Naive thymus-derived CD4-positive, alpha-beta T cell (primary cell): Measurements from ENCODE around the gene CD300E. TPM values are rescaled to one million over a fixed set of nuclear protein-coding genes. Genes with fewer than 3 reads are reported as not detected.

Source experiments
- ATAC-seq: fragments of 150-1000 bp; cut with Tn5 transposase; 2 replicates; pipeline ENCODE4 v1.10.0; 2021; ENCODE audit warnings: mild to moderate bottlenecking, moderate library complexity
- CTCF ChIA-PET: fragments of 350-600 bp; sonication (Branson Sonifier 250); formaldehyde crosslinking; loops from one replicate; lab custom pipeline; 2021; ENCODE audit warnings: antibody characterized with exemption; lab: Charles Lee
- POLR2A ChIA-PET: fragments of 350-600 bp; sonication (Branson Sonifier 250); formaldehyde crosslinking; loops from one replicate; lab custom pipeline; 2021; ENCODE audit warnings: antibody characterized with exemption, inconsistent platforms; lab: Charles Lee
- DNase-seq, 9 donors: peaks; one replicate each; pipeline versions ENCODE4 v3.0.0 to v3.0.0-alpha.2; 2020 to 2022; ENCODE audit warnings: mixed read lengths in 1 of 9
- H3K27ac ChIP-seq: one replicate; pipeline ENCODE4 v1.7.0; 2013; ENCODE audit warnings: mild to moderate bottlenecking, low read depth, low read length, moderate library complexity
- H3K27me3 ChIP-seq, 2 donors: one replicate each; pipeline ENCODE4 v1.7.0; 2013; ENCODE audit warnings: low read length in 2 of 2, mild to moderate bottlenecking in 2 of 2, moderate library complexity in 2 of 2; ENCODE audit not compliant: control insufficient read depth in 2 of 2, insufficient read depth in 2 of 2
- H3K36me3 ChIP-seq, 3 experiments: 1 replicate in 2 of 3; 2 replicates in 1 of 3; pipeline ENCODE4 v1.7.0; 2013; ENCODE audit warnings: low read length in 3 of 3, mild to moderate bottlenecking in 3 of 3, moderate library complexity in 1 of 3; ENCODE audit not compliant: insufficient read depth in 3 of 3, control insufficient read depth in 2 of 3
- H3K4me1 ChIP-seq, 2 donors: one replicate each; pipeline ENCODE4 v1.7.0; 2013; ENCODE audit warnings: low read length in 2 of 2, mild to moderate bottlenecking in 2 of 2, moderate library complexity in 1 of 2; ENCODE audit not compliant: control insufficient read depth in 2 of 2, insufficient read depth in 2 of 2
- H3K4me3 ChIP-seq: 2 replicates; pipeline ENCODE4 v1.7.0; 2013; ENCODE audit warnings: mild to moderate bottlenecking, low read length
- H3K9me3 ChIP-seq, 3 experiments: 1 replicate in 2 of 3; 2 replicates in 1 of 3; pipeline ENCODE4 v1.7.0; 2013; ENCODE audit warnings: low read length in 3 of 3; ENCODE audit not compliant: control insufficient read depth in 2 of 3
- H3K27ac Mint-ChIP-seq, 9 donors: one replicate each; pipeline ENCODE4 v1.8.0; 2020 to 2022; ENCODE audit warnings: mixed read lengths in 9 of 9, mild to moderate bottlenecking in 8 of 9, moderate library complexity in 5 of 9, inconsistent platforms in 2 of 9
- H3K27me3 Mint-ChIP-seq, 5 donors: one replicate each; pipeline ENCODE4 v1.8.0; 2021 to 2022; ENCODE audit warnings: mixed read lengths in 5 of 5, mild to moderate bottlenecking in 1 of 5
- H3K36me3 Mint-ChIP-seq, 5 donors: one replicate each; pipeline ENCODE4 v1.8.0; 2020 to 2022; ENCODE audit warnings: mixed read lengths in 5 of 5, mild to moderate bottlenecking in 3 of 5, inconsistent platforms in 1 of 5
- H3K4me1 Mint-ChIP-seq, 7 donors: one replicate each; pipeline ENCODE4 v1.8.0; 2020 to 2022; ENCODE audit warnings: mixed read lengths in 7 of 7, mild to moderate bottlenecking in 3 of 7, inconsistent platforms in 1 of 7
- H3K4me3 Mint-ChIP-seq, 10 donors: one replicate each; pipeline ENCODE4 v1.8.0; 2020 to 2022; ENCODE audit warnings: mild to moderate bottlenecking in 10 of 10, mixed read lengths in 10 of 10, moderate library complexity in 6 of 10, inconsistent platforms in 2 of 10
- H3K9me3 Mint-ChIP-seq, 11 donors: one replicate each; pipeline ENCODE4 v1.8.0; 2020 to 2022; ENCODE audit warnings: mixed read lengths in 11 of 11, mild to moderate bottlenecking in 4 of 11, inconsistent platforms in 1 of 11, moderate library complexity in 1 of 11
- intact Hi-C, 2 donors: fragments of 100-400 bp; cut with micrococcal nuclease; formaldehyde crosslinking; loops; one replicate each; pipeline ENCODE4 v1.15.1; 2023
- polyA plus RNA-seq, 2 donors: library from polyadenylated mRNA; unstranded; fragments of 300-500 nt; fragmentation: Illumina TruSeq; gene quantifications; one replicate each; pipeline ENCODE4 v1.2.3, GENCODE V29; 2021
- total RNA-seq, 6 experiments: library from RNA in 5 of 6; stranded (reverse) in 5 of 6; gene quantifications; 1 replicate in 5 of 6; 2 replicates in 1 of 6; pipeline ENCODE4 v1.2.3 and lab custom pipeline; 2021 to 2026

Gene CD300E
- total and polyA plus RNA-seq, 7 experiments from 2014 or later, result 11.9 to 93.1 TPM; not detected in 5

DNA sequence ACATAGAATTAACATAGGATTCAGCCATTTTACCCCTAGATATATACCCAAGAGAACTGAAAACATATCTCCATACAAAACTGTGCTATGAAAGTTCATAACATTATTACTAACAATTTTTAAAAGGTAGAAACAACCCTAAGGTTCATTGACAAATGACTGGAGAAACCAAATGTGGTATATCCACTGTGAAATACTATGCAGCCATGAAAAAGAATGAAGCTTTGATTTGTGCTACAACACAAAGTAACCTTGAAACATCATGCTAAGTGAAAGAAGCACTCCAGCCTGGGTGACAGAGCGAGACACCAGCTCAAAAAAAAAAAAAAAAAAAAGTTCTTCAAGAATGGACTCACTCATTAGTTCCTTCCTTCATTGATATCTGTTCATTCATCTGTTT lies 32.0 kb downstream of the CD300E start:
- Histone ChIP-seq H3K27ac (no peak overlapping the region), H3K9me3 (no peaks in the 10 kb centered on the region), H3K27me3 (peaks cover 0 to 4% of the 10 kb centered on the region in 2 donors), H3K4me3 (no peak overlapping the region), H3K4me1 (peaks cover 0 to 14% of the 10 kb centered on the region in 2 donors), H3K36me3 (no peaks in the 10 kb centered on the region)
- Mint-ChIP-seq H3K4me1 (peaks cover 6 to 20% (median 18%) of the 10 kb centered on the region in 7 donors), H3K4me3 (peak overlapping the region in 2 of 10 donors; percentile 57 to 68), H3K27me3 (peaks cover 0 to 24% (median 5%) of the 10 kb centered on the region in 5 donors), H3K9me3 (peaks cover 0 to 2% (median 0%) of the 10 kb centered on the region in 11 donors), H3K36me3 (peaks cover 0 to 4% (median 0%) of the 10 kb centered on the region in 5 donors), H3K27ac (peak overlapping the region in 3 of 9 donors; percentile 57 to 77 (median 65))
- DNase-seq (no peak), ATAC-seq (no peak)
- CTCF ChIA-PET, result interaction anchor here (0.5 to 1.6 kb wide), 3 partner anchors 12 to 115 kb away, joined by 3 to 7 read pairs (median 3); no protein-coding TSS in a partner anchor
- intact Hi-C loops, result no loop called here
- POLR2A ChIA-PET, result interaction anchor here (1.0 kb wide), 1 partner anchor 25 kb away, joined by 3 read pairs; no protein-coding TSS in a partner anchor

- Mint-ChIP-seq H3K9me3 (peaks cover 0 to 15% (median 3%) of the 10 kb centered on the region in 11 donors), H3K27me3 (peaks cover 0 to 22% (median 3%) of the 10 kb centered on the region in 5 donors), H3K27ac (no peak overlapping the region), H3K4me1 (peaks cover 0 to 3% (median under 1%) of the 10 kb centered on the region in 7 donors), H3K4me3 (no peak overlapping the region), H3K36me3 (peaks cover 0 to 9% (median 3%) of the 10 kb centered on the region in 5 donors)
- intact Hi-C loops, result no loop called here
- H3K9me3 ChIP-seq, result no peaks in the 10 kb centered on the region
- no peak overlapping the region for H3K27ac ChIP-seq
- H3K4me1 ChIP-seq, result no peaks in the 10 kb centered on the region
- H3K36me3 ChIP-seq, result no peaks in the 10 kb centered on the region
- no peak overlapping the region for H3K4me3 ChIP-seq
- no peak for ATAC-seq
- ChIA-PET CTCF (no interaction called here), POLR2A (no interaction called here)
- no peaks in the 10 kb centered on the region for H3K27me3 ChIP-seq
- DNase-seq, result no peak
Observed at GRCh38 chr17:74585711-74586110, 37.8 kb downstream of the CD300E start.

GRCh38 chr17:74584292-74585060 lies 39.1 kb downstream of the CD300E start:
- CTCF ChIA-PET, result no interaction called here
- Mint-ChIP-seq H3K9me3 (peaks cover 0 to 15% (median 3%) of the 10 kb centered on the region in 11 donors), H3K4me1 (peaks cover 7 to 16% (median 10%) of the 10 kb centered on the region in 7 donors), H3K27ac (no peak overlapping the region), H3K4me3 (no peak overlapping the region), H3K36me3 (peaks cover 0 to 9% (median 3%) of the 10 kb centered on the region in 5 donors), H3K27me3 (peaks cover 0 to 22% (median 0%) of the 10 kb centered on the region in 5 donors)
- no peak overlapping the region for H3K27ac ChIP-seq
- no peaks in the 10 kb centered on the region for H3K36me3 ChIP-seq
- no peak for DNase-seq
- POLR2A ChIA-PET, result no interaction called here
- intact Hi-C loops, result no loop called here
- ATAC-seq, result no peak
- H3K9me3 ChIP-seq, result no peaks in the 10 kb centered on the region
- H3K4me1 ChIP-seq, result peaks cover 0 to 4% of the 10 kb centered on the region in 2 donors
- H3K27me3 ChIP-seq, result no peaks in the 10 kb centered on the region
- no peak overlapping the region for H3K4me3 ChIP-seq

DNA sequence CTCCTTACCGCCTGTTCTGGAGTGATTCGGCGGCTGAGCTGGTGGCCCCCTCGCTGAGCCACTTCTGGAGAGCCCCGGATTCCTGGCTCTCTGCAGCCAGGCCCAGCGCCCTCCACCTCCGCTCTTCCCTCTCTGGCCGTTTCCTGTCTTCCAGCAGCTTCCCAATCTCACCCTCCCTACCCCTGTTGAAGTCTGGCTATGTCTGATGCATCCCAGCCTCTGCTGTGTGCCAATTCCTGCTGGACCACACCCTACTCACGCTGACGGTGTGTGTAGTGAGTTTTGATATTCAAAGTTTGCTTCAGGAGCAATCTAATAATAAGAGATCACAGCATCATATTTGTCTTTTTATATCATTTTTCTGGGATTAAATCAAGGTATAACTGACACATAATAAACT lies 40.9 kb downstream of the CD300E start:
- Histone ChIP-seq H3K4me3 (no peak overlapping the region), H3K27ac (no peak overlapping the region), H3K4me1 (peaks cover 0 to 4% of the 10 kb centered on the region in 2 donors), H3K36me3 (no peaks in the 10 kb centered on the region), H3K9me3 (no peaks in the 10 kb centered on the region), H3K27me3 (no peaks in the 10 kb centered on the region)
- no peak for DNase-seq
- ATAC-seq, result no peak
- no peak overlapping the region for H3K27ac Mint-ChIP-seq
- H3K36me3 Mint-ChIP-seq, result peaks cover 0 to 15% (median 2%) of the 10 kb centered on the region in 5 donors
- ChIA-PET CTCF (no interaction called here), POLR2A (no interaction called here)
- intact Hi-C loops, result no loop called here
- no peak overlapping the region for H3K4me3 Mint-ChIP-seq
- peaks cover 0 to 15% (median 3%) of the 10 kb centered on the region in 11 donors for H3K9me3 Mint-ChIP-seq
- peaks cover 0 to 18% (median 0%) of the 10 kb centered on the region in 5 donors for H3K27me3 Mint-ChIP-seq
- peaks cover 10 to 21% (median 18%) of the 10 kb centered on the region in 7 donors for H3K4me1 Mint-ChIP-seq

DNA sequence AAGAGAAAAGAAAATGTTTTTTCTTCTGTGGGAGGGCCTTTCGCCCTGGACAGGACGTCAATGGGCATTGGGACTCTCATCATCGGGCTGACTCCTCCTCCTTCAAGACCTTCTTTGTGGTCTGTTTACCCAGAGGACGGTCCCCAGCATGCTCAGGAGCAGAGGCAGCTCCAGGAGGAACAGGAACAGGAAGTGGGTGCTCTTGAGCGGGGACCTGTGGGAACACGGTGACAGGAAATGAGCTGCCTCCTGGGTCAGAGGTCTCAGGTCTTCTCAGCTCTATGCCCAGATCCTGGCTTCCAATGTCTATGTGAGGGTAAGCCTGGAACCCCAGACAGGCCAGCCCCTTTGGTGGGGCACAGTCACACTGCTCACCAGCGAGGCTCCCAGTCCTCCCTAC lies 43.6 kb downstream of the CD300E start:
- H3K4me3 Mint-ChIP-seq, result peak overlapping the region in 3 of 10 donors; percentile 17 to 54 (median 26)
- no peaks in the 10 kb centered on the region for H3K36me3 ChIP-seq
- peaks cover 0 to 4% of the 10 kb centered on the region in 2 donors for H3K4me1 ChIP-seq
- peaks cover 0 to 9% (median 4%) of the 10 kb centered on the region in 11 donors for H3K9me3 Mint-ChIP-seq
- no peaks in the 10 kb centered on the region for H3K27me3 ChIP-seq
- CTCF ChIA-PET, result no interaction called here
- ATAC-seq (no peak), DNase-seq (no peak)
- H3K27ac ChIP-seq, result no peak overlapping the region
- intact Hi-C loops, result no loop called here
- H3K4me1 Mint-ChIP-seq, result peaks cover 10 to 21% (median 18%) of the 10 kb centered on the region in 7 donors
- H3K36me3 Mint-ChIP-seq, result peaks cover 0 to 9% (median 2%) of the 10 kb centered on the region in 5 donors
- POLR2A ChIA-PET, result no interaction called here
- peaks cover 5 to 9% (median 6%) of the 10 kb centered on the region in 5 donors for H3K27me3 Mint-ChIP-seq
- H3K4me3 ChIP-seq, result no peak overlapping the region
- H3K27ac Mint-ChIP-seq, result peak overlapping the region in 1 of 9 donors; percentile 71
- H3K9me3 ChIP-seq, result no peaks in the 10 kb centered on the region

DNA sequence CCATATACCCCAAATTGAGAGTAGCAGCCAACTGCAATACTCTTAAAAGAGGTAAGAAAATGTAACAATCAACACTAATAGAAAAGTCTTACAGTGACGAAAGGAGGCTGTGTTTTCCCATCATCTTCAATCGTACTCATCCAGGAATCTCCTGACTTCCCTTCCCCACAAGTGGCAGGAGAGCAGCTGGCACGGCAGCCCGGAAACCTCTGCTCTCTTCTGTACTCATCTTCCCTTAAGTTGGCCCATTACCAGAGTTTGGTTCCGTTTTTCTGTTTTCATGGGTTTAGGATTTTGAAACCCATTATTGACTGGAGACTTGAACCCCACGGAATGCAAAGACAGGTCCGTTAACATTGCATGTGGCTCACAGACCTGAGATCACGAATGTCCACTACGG lies 44.6 kb downstream of the CD300E start:
- peak overlapping the region in 2 of 10 donors; percentile 2 to 54 for H3K4me3 Mint-ChIP-seq
- Histone ChIP-seq H3K4me3 (no peak overlapping the region), H3K27ac (no peak overlapping the region), H3K27me3 (no peaks in the 10 kb centered on the region), H3K9me3 (no peaks in the 10 kb centered on the region), H3K36me3 (no peaks in the 10 kb centered on the region), H3K4me1 (peaks cover 0 to 4% of the 10 kb centered on the region in 2 donors)
- ChIA-PET POLR2A (no interaction called here), CTCF (no interaction called here)
- no peak for DNase-seq
- H3K36me3 Mint-ChIP-seq, result peaks cover 0 to 6% (median 0%) of the 10 kb centered on the region in 5 donors
- intact Hi-C loops, result no loop called here
- no peak for ATAC-seq
- H3K9me3 Mint-ChIP-seq, result peaks cover 0 to 4% (median 0%) of the 10 kb centered on the region in 11 donors
- peaks cover 10 to 21% (median 18%) of the 10 kb centered on the region in 7 donors for H3K4me1 Mint-ChIP-seq
- H3K27me3 Mint-ChIP-seq, result peaks cover 5 to 12% (median 7%) of the 10 kb centered on the region in 5 donors
- peak overlapping the region in 2 of 9 donors; percentile 5 to 15 for H3K27ac Mint-ChIP-seq
